Colon (tissue), 2 donors: ENCODE data around the gene AOAH.
"Not testable (repeated sequence)": the region's sequence is repeated elsewhere in the genome, so short reads cannot be mapped to it uniquely, and the experiment has no call there.

ENCODE experiments used
- FAIRE-seq: peaks from 2 replicates; lab custom pipeline; 2012; peaks lifted over from hg19 to GRCh38; lab: Jason Lieb, UNC
- donor health status: control.
- donor health status: control.

The AOAH gene

DNA sequence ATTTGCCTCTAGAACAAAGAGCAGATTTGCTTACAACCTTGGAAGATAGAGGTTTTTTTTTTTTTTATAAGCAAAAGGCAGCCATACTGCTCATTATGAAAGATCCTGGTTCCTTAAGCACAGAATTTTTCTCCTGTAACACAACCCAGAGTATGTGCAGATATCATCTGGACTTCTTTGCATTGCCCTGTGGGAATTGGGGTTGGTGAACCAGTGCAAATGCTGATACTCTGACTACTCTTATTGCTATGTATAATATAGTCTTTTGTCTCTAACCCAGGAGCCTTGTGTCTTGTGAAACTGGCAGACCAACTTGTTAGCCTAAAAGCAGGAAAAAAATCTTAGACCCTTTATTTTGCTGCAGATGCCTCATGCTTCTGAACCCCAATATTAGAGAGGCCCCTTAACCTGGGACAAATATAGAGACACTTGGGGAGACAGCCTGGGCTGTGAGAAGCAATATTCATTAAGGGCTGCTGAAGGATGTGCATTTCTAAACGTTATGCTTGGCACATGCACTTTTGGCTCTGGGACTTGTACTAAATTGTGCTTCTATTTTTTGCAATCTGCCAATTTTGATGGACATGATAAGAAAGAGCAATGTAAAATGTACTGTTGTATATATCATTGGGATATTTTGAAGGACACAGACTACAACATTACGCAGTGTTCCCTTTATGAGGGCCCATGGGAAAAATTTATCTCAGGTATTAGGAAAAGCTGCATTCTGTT is 255.8 kb downstream of the AOAH start:
- FAIRE-seq: no peak

DNA sequence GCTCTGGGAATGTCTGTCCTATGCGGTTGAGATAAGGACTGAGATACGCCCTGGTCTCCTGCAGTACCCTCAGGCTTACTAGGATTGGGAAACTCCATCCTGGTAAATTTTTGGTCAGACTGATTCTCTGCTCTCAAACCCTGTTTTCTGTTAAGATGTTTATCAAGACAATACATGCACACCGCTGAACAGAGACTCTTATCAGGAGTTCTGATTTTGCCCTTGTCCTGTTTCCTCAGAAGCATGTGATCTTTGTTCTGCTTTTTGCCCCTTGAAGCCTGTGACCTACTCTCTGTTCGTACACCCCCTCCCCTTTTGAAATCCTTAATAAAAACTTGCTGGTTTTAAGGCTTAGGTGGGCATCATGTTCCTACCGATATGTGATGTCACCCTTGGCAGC is 258.3 kb downstream of the AOAH start:
- not testable (repeated sequence) for FAIRE-seq

DNA sequence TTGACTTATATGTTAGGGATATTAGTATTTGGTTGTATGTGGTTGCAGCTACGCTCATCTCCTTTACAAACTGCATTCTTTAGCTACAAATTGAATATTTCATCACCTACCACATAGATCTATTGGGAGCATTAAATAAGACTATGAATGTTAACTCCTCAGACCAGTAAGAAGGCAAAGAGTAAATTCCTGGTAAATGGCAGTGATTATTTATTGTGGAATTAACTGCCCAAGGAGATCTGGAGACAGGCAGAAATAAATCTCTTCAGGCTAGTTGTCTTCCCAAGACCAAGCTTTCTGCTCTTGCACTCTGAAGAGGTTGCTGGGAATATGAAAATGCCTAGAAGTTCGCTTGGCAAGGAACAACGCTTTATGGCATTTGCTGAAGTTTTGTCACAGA is 260.0 kb downstream of the AOAH start:
- no peak for FAIRE-seq
